Occipital lobe (tissue), 2 donors: ENCODE measurements around the gene TLE3. TPM values are rescaled to one million over a fixed set of nuclear protein-coding genes. Genes with fewer than 3 reads are reported as not detected.

ENCODE experiments used
- DNase-seq: peaks from one replicate; lab custom pipeline; 2025; lab: John Stamatoyannopoulos, UW
- total RNA-seq: library from RNA; depleted of rRNA; stranded (reverse); fragments of >200 nt; gene quantifications from one replicate; pipeline ENCODE4 v1.2.3, GENCODE V29; 2014

The TLE3 gene
- total RNA-seq, 1 donor from 2014 or later: 79.4 TPM

DNA sequence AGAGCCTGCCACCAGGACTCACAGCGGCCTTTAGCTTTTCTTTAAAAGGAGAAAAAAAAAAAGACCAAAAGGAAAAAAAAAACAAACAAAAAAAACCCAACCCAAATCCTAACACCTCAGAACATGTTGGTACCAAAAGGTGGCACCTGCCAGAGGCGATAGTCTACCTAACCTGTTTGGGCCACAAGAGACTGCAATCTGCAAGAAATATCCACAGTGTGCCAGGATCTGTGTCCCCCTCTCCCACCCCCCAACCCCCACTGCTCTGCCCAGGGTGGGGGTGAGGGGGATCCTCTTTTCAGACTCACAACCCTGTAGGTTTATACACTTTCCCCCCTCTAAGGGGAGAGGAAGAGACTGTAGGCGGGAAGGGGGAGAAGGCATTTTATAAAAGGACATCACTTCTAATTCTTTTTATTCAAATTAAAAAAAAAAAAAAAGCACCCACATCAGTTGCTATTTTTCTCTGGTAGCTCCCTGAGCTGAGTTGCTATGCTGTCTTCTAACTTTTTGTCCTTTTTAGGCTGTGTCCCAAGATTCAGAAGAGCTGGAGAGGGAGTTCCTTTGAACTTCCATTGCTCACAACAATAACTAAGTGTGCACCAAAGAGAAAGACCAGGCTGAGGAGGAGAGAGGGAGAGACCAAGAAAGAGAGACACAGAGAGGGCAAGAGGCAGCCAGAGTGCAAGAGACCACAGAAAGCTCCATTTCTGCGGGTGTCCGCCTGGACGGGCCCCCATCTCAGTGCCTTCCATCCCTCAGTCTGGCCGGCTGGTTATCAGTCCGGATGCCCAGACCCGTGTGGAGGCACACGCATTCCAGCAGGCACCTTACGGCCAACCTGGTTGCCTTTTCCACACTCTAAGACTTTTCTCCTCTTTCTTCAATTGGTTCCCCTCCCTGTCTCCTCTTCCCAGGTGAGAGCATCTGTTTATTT, 48.9 kb downstream of the TLE3 start:
- no peak for DNase-seq

- no peak for DNase-seq
These were observed 49.5 kb downstream of the TLE3 start for GRCh38 chr15:70048198-70048565.

DNA sequence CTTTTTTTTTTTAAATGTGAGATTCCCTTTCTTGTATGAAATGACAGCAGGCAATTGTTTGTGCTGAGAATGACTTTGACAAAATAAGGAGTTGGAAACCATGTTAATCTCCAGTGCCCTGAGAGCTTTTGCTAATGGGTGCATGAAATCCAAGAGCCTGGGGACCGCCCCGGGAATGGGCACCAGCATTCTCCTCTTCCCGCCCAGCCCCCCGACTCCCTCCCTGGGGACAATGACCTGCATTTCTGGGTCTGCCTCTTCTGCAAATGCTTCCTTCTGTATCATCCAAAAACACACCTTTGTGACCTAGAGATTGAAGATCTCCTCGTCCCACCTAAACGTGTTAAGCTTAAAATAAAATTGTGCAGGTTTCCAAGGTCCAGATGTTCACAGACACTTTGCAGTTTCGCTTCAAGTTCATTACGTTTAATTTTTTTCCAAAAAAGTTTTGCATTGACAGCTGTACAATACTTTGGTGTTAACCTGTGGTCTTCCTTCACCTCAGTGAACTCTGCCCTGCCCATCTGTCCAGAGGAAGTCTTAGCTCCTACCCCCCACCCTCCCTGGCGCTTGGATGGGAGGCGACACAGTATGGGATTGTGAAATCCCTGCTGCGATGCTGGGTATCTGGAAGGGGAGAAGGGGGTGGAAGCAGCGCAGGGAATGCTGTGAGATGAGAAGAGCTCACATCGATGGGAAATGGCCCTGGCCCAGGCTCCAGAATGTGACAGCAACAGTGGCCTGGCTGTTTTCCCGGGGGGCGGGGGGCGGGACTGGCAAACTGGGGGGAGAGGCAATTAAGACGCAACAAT, 50.1 kb downstream of the TLE3 start:
- no peak for DNase-seq

GRCh38 chr15:70046679-70047369, 50.9 kb downstream of the TLE3 start:
- DNase-seq: no peak

DNA sequence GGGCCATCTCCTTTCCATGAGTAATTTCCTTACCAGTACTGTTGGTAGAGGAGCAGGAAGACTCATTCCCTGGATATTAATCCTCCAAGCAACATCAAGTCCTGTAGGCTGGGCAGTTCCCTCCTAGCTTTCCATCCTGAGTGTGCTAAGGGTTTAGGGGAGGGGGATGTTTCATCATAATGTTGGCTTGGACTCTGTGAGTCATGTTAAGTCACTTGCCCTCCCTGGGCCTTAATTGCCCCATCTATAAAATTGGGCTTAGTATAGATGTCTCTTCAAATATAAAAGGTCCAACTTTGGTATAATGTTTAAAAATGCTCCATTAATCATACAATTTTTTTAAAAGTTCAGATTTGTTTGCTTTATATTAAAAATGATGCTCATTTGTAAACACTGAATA, 52.7 kb downstream of the TLE3 start:
- no peak for DNase-seq

GRCh38 chr15:70044168-70044567, 53.5 kb downstream of the TLE3 start:
- no peak for DNase-seq

GRCh38 chr15:70043590-70043989, 54.1 kb downstream of the TLE3 start:
- DNase-seq: no peak

DNA sequence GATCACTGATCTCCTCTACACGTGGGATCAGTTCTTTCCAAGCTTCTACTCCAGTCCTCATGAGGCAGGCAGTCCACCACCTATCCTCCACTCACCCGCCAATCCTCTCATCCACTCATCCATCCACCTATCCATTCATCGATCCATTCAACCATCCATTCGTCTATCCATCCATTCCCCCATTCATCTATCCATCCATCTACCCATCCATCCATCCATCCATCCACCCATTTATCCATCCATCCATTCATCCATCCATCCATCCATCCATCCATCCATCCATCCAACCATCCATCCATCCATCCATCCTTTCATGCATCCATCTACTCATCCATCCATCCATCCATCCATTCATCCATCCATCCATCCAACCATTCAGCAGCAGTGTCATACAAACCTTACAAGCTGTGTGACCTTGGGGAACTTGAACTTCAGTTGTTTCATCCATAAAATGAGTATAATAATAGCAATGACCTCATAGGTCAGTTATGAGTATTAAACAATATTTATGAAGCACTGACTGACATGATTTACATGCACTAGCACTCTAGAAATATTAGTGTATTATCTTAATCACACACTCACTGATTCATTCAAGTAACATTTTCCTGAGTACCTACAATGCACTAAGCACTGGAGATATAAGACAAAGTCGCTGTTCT, 55.0 kb downstream of the TLE3 start:
- no peak for DNase-seq

DNA sequence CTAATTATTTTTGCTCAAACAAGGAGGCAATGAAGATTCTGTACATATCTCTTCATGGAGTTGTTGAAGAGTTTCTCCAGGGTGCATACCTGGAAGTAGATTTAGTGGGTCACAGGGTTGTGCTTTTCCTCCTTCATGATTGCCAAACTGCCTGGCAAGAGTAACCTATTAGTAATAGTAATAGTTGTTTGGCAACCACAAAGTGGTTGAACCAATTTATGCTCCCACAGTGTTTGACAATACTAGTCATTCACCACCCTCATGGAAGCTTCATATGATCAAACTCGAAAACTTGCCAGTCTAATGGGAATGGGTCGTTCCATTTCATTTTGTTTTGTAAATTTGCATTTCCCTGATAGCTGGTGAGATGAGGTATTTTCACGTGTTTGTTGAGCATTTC, 57.8 kb downstream of the TLE3 start:
- no peak for DNase-seq

GRCh38 chr15:70038730-70039392, 58.9 kb downstream of the TLE3 start:
- no peak for DNase-seq

DNA sequence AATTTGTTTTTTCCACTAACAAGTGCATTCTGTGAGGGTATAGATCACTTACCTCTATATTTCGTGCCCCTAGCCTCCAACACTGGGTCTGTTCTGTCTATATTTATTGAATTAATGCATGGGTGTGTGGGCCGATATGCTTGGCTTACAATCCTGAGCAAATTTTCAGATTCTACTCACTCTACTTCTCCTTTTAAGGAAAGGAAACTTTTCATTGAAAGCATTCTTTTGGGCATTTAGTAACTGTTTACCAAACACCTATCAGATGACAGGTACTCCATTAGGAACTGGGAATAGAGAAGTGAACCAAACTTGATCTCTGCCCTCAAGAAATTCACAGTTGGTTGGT, 60.5 kb downstream of the TLE3 start:
- DNase-seq: no peak

DNA sequence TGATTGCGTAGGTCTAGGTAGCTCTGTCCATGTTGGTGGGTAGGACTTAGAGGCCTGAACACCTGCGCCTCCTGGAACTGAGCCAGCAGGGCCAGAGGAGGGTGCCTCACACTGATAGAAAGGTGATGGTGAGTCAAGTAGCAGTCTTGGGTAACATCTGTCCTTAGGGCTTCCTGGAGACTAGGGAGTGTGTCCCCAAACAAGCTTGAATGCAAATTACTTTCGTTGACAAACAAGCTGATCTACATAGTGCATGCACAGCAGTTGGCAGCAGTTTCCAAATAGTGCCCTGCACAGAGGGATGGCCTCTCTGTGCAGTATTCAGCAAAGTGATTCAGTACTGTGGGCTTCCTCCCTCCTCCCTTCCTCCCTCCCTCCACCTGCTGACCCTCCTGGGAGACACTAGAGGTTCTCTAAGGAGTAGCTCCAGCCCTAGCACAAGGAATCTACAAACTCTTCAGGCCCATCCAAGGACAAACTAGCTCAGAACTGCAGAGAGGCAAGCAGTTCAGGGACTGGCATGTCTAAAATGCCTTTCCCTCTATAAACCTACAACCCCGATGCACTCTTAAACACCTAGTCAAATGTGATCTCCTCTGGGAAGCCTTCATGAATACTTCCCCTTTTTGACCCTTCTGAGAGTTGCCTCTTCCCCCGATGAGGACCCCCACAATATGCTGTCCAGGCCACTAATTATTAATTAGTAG, 61.0 kb downstream of the TLE3 start:
- no peak for DNase-seq

DNA sequence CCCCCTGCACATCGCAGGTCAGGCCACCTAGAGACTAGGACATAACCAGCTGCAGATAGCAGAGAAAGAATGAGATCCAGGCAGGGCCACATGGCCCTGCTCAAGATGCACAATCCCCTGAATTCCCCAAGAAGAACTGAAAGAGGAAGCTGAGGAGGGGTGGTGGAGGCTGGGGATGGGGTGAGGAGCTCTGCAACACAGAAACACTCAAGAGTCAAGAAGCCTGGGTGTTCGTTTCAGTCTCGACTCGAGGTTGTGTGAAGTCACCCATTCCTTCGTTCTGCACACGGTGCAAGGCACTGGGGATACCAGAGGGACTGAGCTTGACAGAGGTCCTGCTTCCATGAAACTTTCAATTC, 62.0 kb downstream of the TLE3 start:
- no peak for DNase-seq

DNA sequence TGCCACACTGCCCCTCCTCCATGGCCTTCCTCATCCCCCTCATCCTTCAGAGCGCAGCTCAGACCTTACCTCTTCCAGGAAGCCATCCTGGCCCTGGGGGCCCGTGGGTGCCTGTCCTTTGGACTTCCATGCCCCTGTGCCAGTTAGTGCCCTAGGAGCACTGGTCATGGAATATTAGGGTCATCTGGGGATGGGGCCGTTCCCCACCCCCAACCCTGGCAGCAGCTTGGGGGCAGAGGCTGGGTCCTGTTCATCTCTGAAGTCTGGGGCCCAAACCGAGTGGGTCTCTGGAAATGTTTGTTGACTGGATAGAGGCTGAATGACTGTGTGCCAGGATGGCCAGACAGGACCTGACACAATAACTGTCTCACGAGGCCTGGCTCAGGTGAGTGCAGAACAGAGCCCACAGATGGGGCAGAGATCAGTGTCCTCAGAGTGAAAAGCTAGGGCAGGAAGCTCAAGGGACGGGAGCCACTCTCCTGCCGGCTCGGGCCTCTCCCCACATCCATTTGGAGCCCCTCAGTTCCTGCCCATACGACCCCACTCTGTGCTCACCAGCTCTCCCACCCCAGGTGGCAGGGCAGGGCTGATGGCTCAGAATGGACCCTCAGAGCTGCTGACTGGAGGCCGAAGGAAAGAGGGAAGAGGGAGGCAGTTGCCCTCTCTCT, 62.5 kb downstream of the TLE3 start:
- DNase-seq: no peak

DNA sequence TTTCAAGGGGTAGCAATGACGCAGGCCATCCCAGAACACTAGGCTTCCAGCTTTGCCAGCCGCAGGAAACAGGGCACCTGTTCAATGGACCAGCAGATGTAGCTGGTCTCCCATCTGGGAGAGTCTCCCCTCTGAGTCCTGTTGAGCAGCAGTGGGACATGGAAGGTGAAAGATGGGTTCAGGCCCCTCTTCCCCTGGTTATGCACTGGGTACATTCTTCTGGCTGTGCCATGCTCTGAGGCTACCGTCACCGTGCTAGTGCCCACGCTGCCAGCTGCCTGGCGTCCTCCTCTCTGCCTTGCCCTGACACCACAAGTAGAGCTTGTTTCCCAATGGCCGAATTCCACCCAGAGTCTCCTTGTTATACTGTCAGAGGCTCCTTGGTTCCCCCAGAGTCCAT, 63.1 kb downstream of the TLE3 start:
- no peak for DNase-seq

GRCh38 chr15:70034141-70034540, 63.6 kb downstream of the TLE3 start:
- DNase-seq: no peak

DNA sequence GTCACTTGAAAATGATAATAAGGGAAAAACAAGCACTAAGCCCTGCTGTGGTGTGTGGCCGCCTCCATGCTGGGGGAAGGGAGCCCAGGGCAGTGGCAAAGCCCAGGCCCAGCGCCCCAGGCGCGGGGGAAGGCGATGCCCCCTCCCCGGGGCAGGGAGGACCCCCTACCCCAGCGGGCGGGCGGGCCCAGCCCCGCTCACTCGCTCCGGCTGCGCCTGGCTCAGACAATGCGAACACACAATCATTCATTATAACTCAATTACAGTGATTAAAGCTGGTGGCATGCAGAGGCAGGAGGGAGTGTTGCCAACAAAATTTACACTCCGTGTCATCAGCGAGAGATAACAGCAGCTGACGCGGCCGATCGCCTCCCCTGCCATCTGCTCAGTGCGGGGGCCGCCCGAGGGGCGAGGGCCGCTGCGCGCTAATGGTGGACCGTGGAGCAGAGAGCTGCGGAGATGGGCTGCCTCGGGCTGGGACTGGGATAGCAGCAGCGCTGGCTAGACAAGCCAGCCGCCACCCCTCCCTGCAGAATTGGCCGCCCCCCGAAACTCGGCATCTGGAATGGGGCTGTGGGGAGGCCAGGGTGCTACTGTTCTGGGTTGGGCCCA, 64.1 kb downstream of the TLE3 start:
- DNase-seq: no peak

DNA sequence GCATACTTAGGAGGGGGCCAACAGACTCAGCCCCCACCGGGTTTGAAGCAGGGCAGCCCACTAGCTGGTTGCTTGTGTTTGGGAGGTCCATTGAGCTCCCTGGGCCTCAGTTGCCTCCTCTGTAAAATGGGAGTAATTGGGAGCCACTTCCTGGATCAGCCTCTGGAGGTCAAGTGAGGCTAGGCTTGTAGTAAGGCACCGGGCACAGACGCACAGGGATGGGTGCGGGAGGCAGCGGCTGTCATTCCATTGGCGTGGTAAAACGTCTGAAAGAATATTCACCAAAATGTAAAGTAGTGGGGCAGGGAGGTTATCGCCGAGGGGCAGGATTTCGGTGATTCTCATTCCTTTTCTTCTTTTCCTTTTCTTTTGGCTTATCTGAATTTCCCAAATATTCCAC, 64.6 kb downstream of the TLE3 start:
- no peak for DNase-seq

DNA sequence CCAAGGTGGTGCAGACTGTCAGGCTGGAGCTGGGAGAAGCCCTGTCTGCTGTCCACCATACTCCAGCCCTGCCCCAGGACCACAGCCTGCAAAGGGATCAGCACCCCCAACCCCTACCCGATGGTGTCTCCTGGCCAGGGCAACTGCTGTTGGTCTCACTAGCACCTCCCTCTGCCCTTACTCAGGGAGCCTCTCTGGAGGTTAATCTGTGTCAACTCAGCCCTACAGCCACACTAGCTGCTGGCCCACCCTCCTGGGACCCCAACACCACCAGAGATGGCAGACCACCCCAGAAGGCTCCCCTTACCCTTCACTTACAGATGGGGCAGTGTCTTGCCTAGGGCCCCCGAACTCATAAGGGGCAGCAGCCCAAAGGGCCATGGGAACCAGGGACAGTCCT, 65.2 kb downstream of the TLE3 start:
- no peak for DNase-seq

DNA sequence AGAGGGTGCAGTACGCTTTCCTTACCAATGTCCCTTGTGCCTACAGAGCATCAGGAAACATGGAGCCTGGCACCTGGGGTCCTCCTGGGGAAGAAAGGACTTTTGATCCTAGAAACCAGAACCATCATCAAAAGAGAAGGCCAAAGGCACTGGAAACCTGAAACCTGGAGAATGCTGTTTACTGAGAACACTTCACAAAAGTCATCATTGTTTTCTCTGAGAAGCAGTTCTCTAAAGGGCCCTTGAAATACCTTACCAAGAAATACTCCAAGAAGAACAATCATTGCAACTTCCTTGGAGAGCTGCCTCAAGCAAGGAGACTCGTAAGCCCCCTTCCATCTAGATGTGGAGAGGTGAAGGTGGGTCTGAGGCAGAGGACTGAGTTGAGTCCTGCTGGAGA, 66.0 kb downstream of the TLE3 start:
- DNase-seq: no peak
